Hepatocyte (in vitro differentiated cells): ENCODE results near the gene HSF2BP. TPM values are rescaled to one million over a fixed set of nuclear protein-coding genes. Genes with fewer than 3 reads are reported as not detected.
"Not testable (repeated sequence)": the region's sequence is repeated elsewhere in the genome, so short reads cannot be mapped to it uniquely, and the experiment has no call there.

ENCODE experiments used
- DNase-seq: peaks from one replicate; pipeline ENCODE4 v3.0.0-alpha.2; 2016; ENCODE audit warnings: low spot score
- H2AFZ ChIP-seq: fragments of 200-600 bp; sonication (generic); 2 replicates; pipeline ENCODE4 v1.6.0; 2016; ENCODE audit warnings: antibody characterized with exemption, mild to moderate bottlenecking
- H3K27ac ChIP-seq: fragments of 200-600 bp; sonication (generic); 2 replicates; pipeline ENCODE4 v1.5.1; 2016; ENCODE audit warnings: mild to moderate bottlenecking
- H3K27me3 ChIP-seq: fragments of 200-600 bp; sonication (generic); 2 replicates; pipeline ENCODE4 v1.6.1; 2016
- H3K36me3 ChIP-seq: fragments of 200-600 bp; sonication (generic); replicated peaks from 2 replicates; pipeline ENCODE4 v1.5.1; 2016; ENCODE audit warnings: low read depth; ENCODE audit not compliant: insufficient read depth
- H3K4me1 ChIP-seq: fragments of 200-600 bp; sonication (generic); 2 replicates; pipeline ENCODE4 v1.5.1; 2016; ENCODE audit warnings: mild to moderate bottlenecking, moderate library complexity; ENCODE audit not compliant: insufficient read depth
- H3K4me2 ChIP-seq: fragments of 200-600 bp; sonication (generic); 2 replicates; pipeline ENCODE4 v1.6.0; 2016
- H3K4me3 ChIP-seq: fragments of 200-600 bp; sonication (generic); 2 replicates; pipeline ENCODE4 v1.5.1; 2016; ENCODE audit warnings: mild to moderate bottlenecking
- H3K79me2 ChIP-seq: fragments of 200-600 bp; sonication (generic); 2 replicates; pipeline ENCODE4 v1.6.0; 2017; ENCODE audit warnings: mild to moderate bottlenecking
- H3K9me2 ChIP-seq: fragments of 200-600 bp; sonication (generic); replicated peaks from 2 replicates; pipeline ENCODE4 v1.6.0; 2017; ENCODE audit warnings: mild to moderate bottlenecking; ENCODE audit not compliant: insufficient read depth
- H3K9me3 ChIP-seq: fragments of 200-600 bp; sonication (generic); 2 replicates; pipeline ENCODE4 v1.5.1; 2016; ENCODE audit warnings: low read depth, mild to moderate bottlenecking
- H4K20me1 ChIP-seq: fragments of 200-600 bp; sonication (generic); 2 replicates; pipeline ENCODE4 v1.6.0; 2016; ENCODE audit warnings: mild to moderate bottlenecking; ENCODE audit not compliant: insufficient read depth, poor library complexity, severe bottlenecking
- WGBS: methylation state at CpG from one replicate; pipeline ENCODE4 v1.1.6; 2016; ENCODE audit warnings: low lambda C conversion rate; ENCODE audit errors: missing lambda C conversion rate; 5-methylcytosine and 5-hydroxymethylcytosine counted together
- polyA plus RNA-seq: library from polyadenylated mRNA; unstranded; fragments of >200 nt; fragmentation: Nextera tagmentation; extraction: Ambion mirVana; gene quantifications from 2 replicates; pipeline ENCODE4 v1.2.1, GENCODE V29; 2016
- total RNA-seq: library from RNA; depleted of rRNA; stranded (reverse); fragments of >200 nt; gene quantifications from 2 replicates; pipeline ENCODE4 v1.2.3, GENCODE V29; 2014

The HSF2BP gene
- total and polyA plus RNA-seq, 2 experiments from 2014 or later = 1.3 to 1.4 TPM

DNA sequence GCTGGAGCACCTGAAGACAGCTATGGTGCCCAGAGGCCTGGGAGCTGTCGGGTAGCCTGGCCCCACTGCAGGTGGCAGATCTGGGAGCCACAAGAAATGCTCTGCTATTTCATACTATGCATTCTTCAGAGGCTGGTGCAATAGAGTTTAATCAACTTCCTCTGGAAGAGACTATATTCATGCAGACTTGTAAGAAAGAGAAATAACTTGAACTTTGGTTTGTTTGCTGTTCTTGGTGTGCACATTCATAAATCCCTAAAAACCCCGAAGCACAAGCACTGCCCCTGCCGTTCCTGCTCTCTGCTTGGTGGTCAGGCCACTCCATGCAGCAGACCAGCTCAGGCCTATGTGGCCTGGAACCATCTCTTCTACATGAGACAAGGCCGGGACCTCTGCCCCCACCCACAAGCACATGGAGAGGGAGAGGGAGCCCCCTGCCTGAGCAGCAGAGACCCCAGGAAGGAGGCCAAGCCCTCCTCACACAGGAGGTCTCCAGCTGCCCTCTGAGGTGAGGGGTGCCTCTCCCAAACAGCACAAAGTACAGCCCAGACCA, 142.9 kb downstream of the HSF2BP start:
- H3K4me2 ChIP-seq, H3K79me2 ChIP-seq, H4K20me1 ChIP-seq, H3K27ac ChIP-seq, H3K9me2 ChIP-seq, DNase-seq, H2AFZ ChIP-seq, H3K27me3 ChIP-seq, H3K4me3 ChIP-seq, H3K9me3 ChIP-seq, H3K36me3 ChIP-seq, H3K4me1 ChIP-seq: not testable (repeated sequence)
- WGBS = no CpG with 5 or more reads among the region's 4 CpGs

DNA sequence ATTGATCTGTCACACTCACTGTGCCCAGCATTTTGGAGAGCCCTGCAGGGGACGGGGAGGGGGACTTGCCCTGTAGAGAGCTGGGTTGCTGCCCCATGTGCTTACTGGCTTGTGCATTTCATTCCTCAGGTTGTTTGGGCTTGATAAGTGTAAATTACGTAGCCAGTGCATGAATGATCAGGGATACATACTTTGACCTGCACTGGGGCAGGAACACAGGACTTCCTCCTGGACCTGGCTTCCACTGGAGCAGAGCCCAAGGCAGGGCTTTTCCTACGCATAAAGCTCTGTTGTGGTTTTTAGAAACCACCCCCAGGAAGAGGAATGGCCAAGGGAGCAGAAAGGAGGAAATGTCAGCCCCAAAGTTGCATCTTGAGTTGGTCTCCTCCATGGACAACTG, 144.5 kb downstream of the HSF2BP start:
- H3K4me1 ChIP-seq, H3K9me2 ChIP-seq, H3K4me3 ChIP-seq, H3K27me3 ChIP-seq, H3K79me2 ChIP-seq, H2AFZ ChIP-seq, H3K27ac ChIP-seq, H4K20me1 ChIP-seq, H3K36me3 ChIP-seq, DNase-seq, H3K9me3 ChIP-seq, H3K4me2 ChIP-seq: not testable (repeated sequence)
- WGBS = no CpG with 5 or more reads among the region's 3 CpGs

DNA sequence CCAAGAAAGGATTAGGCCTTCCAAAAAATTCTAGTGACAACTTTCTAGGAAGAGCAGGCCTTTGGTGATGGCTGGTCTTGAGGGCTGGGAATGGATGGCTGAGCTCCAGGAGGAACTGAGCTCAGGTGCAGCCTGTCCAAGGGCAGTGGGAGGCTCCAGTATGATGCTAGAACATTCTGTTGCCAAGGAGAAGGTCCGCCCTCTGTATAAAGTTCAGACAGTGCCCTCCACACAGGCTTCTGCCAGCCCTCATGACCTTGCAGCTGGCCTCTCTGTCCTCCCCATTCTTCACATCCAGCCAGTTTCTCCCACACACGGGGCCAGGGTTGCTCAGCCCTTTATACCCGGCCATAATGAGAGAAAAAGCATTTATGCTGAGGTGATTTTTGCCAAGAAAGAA, 146.3 kb downstream of the HSF2BP start:
- H3K79me2 ChIP-seq, H3K4me1 ChIP-seq, H3K36me3 ChIP-seq, H3K9me2 ChIP-seq, H3K27ac ChIP-seq, DNase-seq, H3K4me3 ChIP-seq, H3K27me3 ChIP-seq, H4K20me1 ChIP-seq, H3K4me2 ChIP-seq, H2AFZ ChIP-seq, H3K9me3 ChIP-seq: not testable (repeated sequence)
- no CpG with 5 or more reads among the region's 3 CpGs for WGBS

DNA sequence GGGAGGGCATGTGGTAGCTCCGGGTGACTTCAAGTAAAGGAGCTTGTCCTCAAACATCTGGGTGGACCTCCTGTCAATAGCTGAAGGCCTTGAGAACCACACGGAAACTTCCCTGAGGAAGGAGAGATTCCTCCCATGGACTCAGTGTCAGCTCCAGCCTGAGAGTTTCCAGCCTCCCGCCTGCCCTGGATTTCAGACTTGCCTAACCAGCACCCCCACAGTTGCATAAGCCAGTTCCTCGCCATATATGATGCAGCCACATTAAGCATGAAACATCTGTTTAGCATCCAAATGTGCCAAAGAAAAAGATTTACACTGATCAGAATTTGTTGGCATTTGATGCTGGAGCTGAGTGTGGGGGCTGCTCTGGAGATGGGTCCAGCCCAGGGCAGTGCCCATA, 148.1 kb downstream of the HSF2BP start:
- no CpG with 5 or more reads among the region's 4 CpGs for whole genome bisulfite sequencing
- H2AFZ ChIP-seq, H4K20me1 ChIP-seq, H3K36me3 ChIP-seq, H3K27ac ChIP-seq, H3K27me3 ChIP-seq, H3K79me2 ChIP-seq, H3K4me1 ChIP-seq, DNase-seq, H3K4me2 ChIP-seq, H3K4me3 ChIP-seq, H3K9me2 ChIP-seq, H3K9me3 ChIP-seq: not testable (repeated sequence)

DNA sequence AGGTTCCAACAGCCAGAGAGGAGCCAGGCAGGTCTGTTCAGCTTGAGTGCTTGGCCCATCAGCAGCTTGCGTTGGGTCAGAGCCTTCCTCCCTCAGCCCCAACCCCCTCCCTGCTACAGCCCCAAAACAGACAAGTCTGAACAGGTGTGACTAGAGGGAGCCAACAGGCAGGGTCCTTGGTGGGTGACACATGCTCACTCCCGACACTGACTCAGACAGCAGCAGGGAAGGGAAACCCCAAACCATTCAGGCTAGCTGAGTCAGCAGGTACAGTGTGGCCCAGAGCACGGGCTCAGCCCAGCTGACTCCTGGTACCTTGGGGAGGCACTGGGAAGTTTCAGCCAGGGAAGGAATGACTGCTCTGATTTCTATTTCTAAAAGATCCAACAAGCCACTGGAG, 148.6 kb downstream of the HSF2BP start:
- no CpG with 5 or more reads among the region's 3 CpGs for WGBS
- H3K4me3 ChIP-seq = not testable (repeated sequence)

DNA sequence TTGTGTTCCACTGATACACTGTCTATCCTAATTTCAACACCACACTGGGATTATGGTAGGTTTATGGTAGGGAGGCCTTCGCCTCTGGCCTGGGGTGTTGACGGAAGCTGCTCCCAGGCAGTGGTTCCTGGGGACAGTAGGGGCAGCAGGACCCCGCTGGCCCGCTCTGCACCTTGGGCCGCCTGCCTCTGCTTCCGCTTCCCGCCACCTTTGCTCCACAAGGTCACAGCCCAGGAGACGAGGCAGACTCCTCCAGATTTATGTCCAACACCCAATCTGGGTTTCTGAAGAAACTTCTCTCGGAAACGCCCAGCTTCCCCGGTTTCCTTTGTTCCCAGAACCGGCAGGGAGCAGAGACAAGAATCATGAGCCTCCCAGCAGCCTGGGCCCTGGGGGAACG, 155.4 kb downstream of the HSF2BP start:
- H3K27ac ChIP-seq, H3K4me3 ChIP-seq, H3K9me2 ChIP-seq, H3K36me3 ChIP-seq, H2AFZ ChIP-seq, H3K27me3 ChIP-seq, H3K4me1 ChIP-seq, H4K20me1 ChIP-seq, H3K9me3 ChIP-seq, H3K4me2 ChIP-seq, H3K79me2 ChIP-seq, DNase-seq: not testable (repeated sequence)
- no CpG with 5 or more reads among the region's 13 CpGs for WGBS

More for the DNA sequence above, 148.6 kb downstream of the HSF2BP start:
- H3K9me3 ChIP-seq, H3K27ac ChIP-seq, H4K20me1 ChIP-seq, H3K27me3 ChIP-seq, H2AFZ ChIP-seq, DNase-seq, H3K4me2 ChIP-seq, H3K9me2 ChIP-seq, H3K4me1 ChIP-seq, H3K79me2 ChIP-seq, H3K36me3 ChIP-seq: not testable (repeated sequence)

DNA sequence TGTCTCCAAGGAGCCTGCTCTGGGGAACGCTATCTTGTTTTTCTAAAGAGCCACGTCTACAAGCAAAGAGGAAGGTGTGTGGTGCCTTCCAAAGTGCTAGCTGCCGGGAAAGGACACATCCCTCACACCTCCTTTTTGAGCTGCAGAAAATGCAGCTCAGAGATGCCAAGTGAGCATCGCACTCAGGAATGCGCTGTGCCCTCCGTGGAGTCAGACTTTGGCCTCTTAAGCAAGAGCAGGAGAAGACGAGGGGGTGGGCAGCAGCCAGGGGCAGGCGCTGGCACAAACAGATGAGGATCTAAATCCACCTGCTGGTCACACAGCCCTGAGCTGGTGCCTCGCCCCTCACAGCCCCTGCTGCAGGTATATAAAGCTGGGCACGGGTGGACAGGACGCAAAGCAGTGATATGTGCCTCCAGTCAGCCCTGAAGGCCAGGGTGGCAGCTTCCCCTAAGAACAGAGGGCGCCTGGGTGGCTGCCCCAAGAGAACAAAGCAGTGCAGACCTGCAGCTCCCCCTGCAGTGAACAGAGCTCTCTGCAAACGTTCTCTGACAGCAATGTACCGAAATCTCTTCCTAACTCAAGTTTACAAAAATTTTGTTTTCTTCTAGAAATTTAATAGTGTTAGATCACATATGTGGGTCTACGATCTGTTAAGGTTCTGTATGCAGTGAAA, 156.1 kb downstream of the HSF2BP start:
- not testable (repeated sequence) for H4K20me1 ChIP-seq, H3K36me3 ChIP-seq, H3K27ac ChIP-seq, H3K9me2 ChIP-seq, H2AFZ ChIP-seq, H3K4me1 ChIP-seq, H3K9me3 ChIP-seq, H3K4me3 ChIP-seq, DNase-seq, H3K27me3 ChIP-seq, H3K4me2 ChIP-seq, H3K79me2 ChIP-seq
- WGBS = no CpG with 5 or more reads among the region's 15 CpGs

DNA sequence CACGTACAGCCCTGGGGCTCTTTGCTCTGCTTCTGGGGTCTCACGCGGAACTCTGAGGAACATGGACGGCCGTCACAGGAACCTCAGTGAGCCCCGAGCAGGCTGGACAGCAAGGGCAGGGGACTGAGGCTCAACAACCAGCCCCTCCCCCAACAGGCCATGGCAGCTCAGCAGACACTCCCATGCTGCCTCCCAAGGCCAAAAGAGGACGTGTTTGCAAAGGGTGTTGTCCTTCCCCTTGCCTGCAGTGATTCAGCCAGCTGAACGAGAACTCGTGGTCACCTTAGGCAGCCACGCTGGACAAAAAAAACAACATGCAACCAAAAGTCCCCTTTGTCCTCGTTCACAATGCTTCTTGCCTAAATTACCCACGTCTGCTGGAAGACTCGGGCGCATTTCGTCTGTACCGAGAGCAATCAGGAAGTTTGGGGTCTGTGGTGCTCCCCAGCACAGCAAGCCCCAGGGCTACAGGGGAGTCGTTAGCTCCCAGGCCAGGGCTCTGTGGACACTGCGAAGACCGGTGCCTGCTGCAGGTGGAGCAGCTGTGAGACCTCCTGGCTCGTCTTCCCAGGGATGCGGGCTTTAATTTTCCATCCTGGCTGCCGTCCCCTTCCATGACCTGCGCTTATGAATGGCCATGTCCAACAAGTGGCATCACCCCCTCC, 156.7 kb downstream of the HSF2BP start:
- not testable (repeated sequence) for H3K9me2 ChIP-seq, H2AFZ ChIP-seq, H3K79me2 ChIP-seq, H3K27me3 ChIP-seq, H3K9me3 ChIP-seq, DNase-seq, H3K4me1 ChIP-seq, H3K36me3 ChIP-seq, H3K27ac ChIP-seq, H3K4me2 ChIP-seq, H3K4me3 ChIP-seq, H4K20me1 ChIP-seq
- no CpG with 5 or more reads among the region's 23 CpGs for WGBS

DNA sequence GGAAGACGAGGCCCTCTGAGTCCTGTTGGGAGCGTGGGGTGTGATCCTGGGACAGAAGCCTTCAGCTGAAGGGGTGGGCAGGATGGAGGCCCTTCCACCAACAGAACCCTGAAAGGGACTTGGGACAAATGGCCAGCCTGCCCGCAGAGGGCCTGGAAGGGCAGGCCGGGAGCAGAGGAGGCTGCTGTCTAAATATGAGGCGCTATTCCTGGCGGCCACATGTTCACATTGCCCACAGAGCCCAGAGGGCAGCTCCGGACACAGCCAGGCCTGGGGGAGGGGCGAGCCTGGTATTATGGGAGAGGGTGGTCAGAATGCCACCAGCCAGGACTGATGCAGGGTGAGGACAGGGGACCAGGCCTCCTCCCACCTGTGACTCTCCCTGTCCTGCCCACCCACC, 160.4 kb downstream of the HSF2BP start:
- H3K4me3 ChIP-seq, H3K9me3 ChIP-seq: not testable (repeated sequence)
- 80% methylated on average over 1 of the region's 8 CpGs for WGBS

More for the DNA sequence above, 160.4 kb downstream of the HSF2BP start:
- H3K4me1 ChIP-seq, H3K9me2 ChIP-seq, H3K27ac ChIP-seq, H3K36me3 ChIP-seq, DNase-seq, H4K20me1 ChIP-seq, H3K4me2 ChIP-seq, H3K27me3 ChIP-seq, H2AFZ ChIP-seq, H3K79me2 ChIP-seq: not testable (repeated sequence)
